Stimulated activated CD4-positive, alpha-beta T cell treated with anti-CD3 and anti-CD28 coated beads, TNF-alpha, amount 100 ng/mL, for 48 hours (primary cell): ENCODE results near the gene ZNF485.
A peak's percentile ranks its signal among the peaks of the same experiment; 100 is the strongest.
"Not testable (repeated sequence)": the region's sequence is repeated elsewhere in the genome, so short reads cannot be mapped to it uniquely, and the experiment has no call there.

ENCODE experiments used
- DNase-seq, 3 donors: peaks; one replicate each; pipeline ENCODE4 v3.0.0-alpha.2; 2020; ENCODE audit warnings: low read depth in 3 of 3

The ZNF485 gene

DNA sequence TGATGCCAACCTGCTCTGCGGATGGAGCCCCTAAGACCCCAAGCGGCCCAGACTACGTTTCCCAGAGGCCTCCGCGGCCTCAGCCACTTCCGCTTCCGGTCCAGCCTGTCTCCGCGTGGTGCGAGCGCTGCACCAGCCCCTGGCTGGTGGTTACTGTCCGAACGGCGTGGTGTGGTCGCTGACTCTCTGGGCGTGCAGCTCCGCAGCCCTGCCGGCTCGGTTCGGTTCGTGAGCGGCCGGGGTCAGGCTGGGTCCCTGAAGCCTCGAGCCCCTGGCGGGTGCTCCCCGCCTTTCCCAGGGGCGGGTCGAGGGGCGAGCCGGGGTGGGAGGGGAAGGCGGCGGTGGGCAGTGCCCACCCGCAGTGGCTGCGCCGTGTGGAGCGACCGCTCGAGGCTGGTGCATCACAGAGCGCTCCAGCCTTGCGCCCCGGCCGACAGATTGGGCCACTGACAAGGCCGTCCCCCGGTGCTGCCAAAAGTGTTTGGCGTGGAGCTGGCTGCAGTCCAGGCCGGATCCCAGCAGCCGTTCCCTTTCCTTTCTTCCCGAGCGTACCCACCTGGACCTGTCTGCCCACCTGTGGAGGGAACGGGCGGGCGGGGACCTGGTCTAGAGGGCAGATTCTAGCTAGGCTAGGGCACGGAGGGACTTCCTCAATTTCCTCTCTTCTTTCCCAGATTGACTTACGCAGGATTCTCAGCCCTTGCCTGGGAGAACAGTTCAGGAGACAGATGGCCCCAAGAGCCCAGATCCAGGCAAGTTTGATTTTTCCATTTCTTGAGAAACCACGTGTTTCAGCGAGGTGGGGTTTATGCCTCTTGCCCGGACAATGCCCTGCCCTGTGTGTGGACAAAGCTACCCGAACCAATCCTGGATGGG is at the start of gene ZNF485:
Gene ZNF485 (plus strand): TSS at position 116 of the 876 bp plus-strand sequence. CDS start 613 bp downstream, at position 729.
- peak; percentile 38 to 53 (median 45) for DNase-seq

DNA sequence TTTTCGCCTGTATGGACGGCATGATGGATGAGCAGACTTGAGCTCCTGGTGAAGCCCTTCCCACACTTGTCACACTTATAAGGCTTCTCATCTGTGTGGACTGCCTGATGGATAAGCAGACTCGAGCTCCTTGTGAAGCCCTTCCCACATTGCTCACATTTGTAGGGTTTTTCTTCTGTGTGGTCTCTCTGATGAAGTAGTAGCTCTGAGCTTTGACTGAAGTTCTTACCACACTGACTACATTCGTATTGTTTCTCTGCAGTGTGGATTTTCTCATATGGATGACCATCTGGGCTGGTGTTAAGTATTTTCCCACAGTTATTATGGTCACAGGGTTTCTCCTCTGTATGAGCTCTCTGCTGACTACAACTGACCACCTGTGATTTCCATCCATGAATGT is 49.0 kb upstream of the ZNF485 start:
- DNase-seq = no peak

DNA sequence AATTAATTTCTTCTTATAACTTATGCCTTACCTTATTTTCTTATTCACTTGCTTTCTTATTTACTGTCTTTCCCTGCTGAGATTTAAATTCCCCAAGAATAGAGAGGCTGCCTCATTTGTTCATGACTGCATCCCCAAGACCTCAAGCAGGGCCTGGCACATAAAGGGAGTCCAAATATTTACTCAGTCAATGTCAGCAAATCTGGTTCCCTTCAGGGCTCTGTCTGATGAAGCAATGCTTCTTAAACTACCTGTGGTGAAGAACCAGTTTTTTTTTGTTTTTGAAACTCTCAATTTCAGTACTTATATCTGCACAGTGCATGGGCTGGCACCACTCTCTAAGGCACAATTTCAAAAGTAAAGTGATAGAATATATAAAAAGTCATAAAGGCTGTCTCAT is 36.6 kb upstream of the ZNF485 start:
- no peak for DNase-seq

DNA sequence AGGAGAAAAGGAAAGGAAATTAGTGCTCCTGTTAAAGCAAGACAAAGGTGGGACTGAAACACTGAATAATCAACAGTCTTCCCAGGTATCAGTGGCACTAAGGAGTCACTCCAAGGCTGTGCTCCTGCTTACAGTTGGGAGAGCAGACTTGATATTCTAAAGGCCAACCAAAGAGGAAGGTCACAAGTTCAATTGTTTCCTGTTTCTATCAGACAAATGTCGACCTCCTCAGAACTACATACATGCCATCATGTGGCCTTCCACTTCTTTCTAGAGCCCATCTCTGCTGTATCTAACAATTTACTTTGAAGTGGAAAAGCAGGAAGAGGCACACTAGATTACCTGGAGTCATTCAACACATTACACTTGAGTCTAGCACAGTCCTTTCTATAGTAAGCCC is 35.3 kb upstream of the ZNF485 start:
- DNase-seq = no peak

DNA sequence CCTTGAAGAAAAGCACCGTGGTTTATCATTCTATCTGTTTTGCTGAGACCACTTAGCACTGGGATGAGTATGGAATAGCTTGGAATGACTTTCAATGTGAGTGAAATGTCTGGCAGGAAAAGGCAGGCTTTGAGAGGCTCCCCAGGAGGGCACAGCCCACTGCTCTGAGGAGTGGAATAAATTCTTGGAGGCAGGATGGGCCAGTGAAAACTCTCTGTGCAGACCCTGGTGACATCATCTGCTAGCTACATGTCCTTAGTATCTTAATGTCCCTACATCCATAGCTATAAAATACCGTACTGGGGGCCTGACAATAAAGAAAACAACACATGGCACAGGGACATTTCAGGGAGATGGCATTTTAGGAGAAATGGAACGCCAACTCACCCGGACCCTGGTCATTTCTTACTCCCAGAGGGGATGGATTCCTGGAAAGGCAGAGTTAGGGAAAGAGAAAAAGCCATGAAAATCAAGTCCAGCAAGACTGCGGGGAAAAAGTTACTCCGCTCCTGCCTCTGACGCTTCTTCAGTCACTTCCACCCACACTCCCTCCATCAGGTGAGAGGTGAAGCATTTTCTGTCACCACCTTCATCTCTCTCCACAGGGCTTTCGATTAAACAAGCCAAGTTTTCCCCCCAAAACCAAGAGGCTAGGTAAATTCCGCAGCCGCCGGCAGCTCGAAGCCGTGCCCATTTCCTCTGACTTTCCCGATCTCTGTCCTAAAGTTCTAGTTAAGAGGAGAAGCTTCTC is 32.8 kb upstream of the ZNF485 start:
- DNase-seq = peak in 1 of 3 donors; percentile 0

DNA sequence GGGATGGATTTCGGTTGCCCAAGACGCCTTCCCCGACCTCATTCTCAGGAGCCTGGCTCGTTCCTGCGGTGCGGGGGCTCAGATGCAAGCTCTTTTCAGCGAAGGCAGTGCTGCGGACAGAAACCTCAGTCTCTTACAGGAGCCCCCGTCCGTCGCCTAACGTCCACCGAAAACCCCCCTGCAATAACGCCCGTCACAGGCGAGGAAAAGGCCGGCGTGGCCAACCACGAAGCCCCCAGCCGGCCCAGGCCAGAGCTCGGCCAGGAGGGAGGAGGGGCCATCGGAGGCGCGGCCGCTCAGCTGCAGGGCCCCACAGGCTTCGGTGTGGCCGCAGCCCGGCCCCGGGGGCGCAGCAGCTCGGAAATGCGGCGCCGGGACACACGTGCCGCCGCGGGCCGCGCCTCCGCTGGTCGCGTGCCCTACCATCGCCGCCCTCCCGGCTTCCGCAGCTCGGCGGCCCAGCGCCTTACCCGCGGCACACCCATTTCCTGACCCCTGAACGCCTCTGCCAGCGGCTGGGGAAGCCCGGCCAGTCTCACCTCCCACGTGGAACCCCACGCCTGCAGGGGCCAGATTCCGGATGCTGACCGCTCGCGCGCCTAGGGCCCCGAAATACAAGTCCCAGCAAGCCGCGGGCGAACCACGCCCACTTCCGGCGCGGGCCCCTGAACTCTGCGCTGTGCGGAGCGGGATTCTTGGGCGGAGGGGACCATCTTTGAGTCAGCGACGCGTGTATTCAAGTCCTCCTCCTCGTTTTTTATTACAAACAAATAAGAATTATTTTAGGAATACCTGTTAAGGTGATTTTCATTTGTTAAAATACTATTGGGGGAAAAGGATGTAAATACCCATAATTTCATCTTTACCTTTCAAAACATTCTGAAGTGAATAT is 32.0 kb upstream of the ZNF485 start, which contains the start of gene ZNF239:
Gene ZNF239 (minus strand): TSS at position 616 of the 892 bp plus-strand sequence. CDS start 16,537 bp downstream, outside the sequence.
- peak; percentile 67 to 72 (median 71) for DNase-seq

DNA sequence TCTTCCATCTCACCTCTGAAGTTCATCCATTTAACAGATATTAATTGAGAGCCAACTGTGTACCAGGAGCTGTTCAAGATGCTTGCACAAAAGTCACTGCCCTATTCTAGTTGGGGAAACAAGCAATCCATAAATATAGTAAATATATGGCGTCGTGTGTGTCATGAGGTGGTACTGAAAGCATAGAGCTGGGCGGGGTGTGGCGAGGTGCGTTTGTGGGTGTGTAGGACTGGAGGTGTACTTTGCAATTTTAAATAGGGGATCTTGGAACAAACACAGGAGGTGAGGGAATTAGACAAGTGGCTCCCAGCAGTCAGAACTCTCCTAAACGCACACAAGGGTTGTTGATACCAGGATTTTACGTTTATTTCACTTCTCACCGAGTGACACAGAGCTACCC is 31.3 kb upstream of the ZNF485 start:
- no peak for DNase-seq

DNA sequence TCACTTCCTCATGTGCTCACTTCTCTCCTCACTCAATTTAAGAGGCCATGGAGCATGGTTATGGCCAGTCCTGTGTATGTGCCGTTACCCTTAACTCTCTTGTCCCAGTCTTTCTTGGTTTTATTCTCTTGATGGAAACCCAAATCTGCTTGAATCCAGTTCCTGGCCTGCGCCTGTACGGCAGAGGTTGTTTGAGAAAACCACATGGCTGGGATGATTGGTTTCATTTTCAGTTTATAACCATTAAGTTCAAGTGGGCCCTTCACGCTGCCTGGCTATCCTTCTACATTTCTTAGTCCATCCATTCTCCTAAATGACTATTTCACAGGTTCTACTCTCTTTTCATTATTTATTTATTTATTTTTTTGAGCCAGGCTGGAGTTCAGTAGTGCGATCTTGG is 30.2 kb upstream of the ZNF485 start:
- DNase-seq = no peak

DNA sequence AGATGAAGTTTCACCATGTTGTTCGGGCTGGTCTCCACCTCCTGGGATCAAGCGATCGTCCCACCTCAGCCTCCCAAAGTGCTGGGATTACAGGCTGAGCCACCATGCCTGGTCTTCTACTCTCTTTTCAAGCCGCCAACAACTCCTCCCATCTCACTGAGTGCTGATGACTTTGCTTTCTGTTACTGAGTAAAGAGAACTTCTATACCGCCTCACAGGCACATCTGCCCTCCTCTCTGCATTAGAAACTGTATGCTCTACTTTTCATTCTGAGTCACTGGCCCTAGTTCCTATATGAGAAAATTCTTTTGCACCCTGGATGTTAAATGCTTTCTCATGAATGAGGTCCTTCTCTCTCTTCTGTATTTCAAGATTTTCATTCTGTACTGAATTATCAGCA is 29.7 kb upstream of the ZNF485 start:
- no peak for DNase-seq

DNA sequence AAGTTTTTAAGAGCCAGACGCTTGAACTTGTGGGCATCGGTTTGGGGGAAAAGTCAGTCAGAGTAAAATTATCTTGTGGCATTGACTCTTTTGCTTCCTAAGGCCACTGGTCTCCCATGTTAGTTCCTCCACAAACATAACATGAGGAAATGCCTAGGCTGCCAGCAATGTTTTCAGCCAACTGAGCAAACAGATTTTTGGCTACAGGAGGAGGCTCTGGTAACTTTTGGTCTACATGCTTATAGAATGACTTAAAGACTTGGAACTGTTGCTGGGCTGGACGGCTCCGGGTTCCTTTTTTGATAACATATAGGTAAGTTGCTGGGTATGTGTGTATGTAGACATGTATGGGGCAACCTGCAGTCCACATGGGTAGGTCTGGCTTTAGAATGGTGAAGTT is 22.2 kb upstream of the ZNF485 start:
- DNase-seq = no peak

DNA sequence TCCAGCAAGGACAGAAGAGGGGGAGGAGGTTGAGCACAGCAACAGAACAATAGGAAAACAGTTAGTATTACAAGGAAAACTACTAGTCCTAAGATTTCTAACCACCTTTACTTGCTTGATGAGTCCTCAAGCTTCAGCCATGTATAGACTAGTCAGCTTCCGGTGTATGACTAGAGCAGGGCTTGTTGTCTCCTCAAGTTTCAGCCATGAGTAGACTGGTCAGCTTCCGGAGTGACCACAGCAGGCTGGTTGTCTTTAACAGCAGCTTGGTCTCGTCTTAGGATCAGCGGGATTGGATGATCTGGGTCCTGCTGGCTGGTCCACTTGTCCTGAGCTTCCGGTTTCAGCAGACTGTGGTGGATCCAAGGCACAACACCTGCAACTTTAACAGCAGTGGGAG is 21.2 kb upstream of the ZNF485 start:
- no peak for DNase-seq

DNA sequence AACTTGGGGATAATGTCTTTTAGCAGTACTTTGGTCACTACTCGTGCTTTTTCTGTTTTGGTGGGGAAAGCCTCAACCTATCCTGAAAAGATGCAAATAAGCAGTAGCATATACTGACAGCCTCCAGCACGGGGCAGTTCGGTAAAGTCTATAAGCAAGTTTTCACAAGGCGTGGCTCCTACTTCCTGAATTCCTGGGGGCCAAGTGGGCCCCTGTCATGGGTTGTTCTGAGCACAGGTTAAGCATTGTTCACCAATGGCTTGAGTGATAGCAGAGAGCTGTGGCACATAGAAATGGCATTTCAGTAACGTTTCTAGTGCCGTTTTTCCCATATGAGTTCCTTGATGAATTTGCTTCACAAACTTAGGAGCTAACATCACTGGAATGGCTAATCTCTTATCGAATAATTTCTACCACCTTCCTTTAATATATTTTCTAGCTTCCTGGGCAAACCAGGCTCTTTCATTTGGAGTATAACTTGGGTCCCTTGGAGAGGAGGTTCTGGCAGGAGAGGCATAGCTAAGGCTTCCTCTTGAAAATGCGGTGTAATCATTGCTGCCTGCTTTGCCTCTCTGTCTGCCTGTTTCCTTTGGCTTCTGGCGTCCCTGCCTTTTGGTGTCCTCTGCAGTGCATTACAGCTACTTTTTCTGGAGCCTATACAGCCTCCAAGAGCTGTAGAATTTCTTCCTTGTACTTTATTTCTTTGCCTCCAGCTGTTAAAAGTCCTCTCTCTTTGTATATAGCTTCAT is 20.1 kb upstream of the ZNF485 start:
- DNase-seq = no peak

DNA sequence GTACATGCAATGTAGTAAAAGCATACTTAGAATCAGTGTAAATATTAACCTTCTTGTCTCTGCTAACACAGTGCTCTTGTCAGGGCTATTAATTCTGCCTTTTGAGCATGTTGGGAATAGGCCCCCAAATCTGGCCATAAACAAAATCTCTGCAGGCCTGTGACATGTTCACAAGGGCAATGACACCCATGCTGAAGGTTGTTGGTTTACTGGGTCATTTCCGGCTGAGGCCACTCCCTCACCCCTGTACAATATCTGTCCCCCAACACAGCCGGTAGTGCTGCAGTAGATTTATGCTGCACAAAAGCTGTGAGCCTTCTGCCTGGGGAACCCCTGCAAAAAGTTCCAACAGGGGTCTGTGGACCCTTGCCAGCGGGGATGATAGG is 19.5 kb upstream of the ZNF485 start:
- not testable (repeated sequence) for DNase-seq

DNA sequence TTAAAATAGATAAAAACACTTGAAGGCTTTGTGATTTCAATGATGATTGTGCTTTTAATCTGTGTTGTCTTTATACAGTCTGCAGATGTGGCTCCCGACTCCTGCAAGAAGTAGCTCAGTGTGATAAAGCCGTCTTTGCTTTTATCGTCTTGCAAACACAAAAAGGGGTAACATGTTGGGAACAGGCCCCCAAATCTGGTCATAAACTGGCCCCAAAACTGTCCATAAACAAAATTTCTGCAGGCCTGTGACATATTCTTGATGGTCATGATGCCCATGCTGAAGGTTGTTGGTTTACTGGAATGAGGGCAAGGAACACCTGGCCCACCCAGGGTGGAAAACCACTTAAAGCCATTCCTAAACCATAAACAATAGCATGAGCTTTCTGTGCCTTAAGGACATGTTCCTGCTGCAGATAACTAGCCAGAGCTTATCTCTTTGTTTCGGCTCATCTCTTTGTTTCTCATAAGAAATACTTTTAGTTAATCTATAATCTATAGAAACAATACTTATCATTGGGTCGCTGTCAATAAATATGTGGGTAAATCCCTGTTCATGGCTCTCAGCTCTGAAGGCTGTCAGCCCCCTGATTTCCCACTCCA is 14.8 kb upstream of the ZNF485 start:
- no peak for DNase-seq

DNA sequence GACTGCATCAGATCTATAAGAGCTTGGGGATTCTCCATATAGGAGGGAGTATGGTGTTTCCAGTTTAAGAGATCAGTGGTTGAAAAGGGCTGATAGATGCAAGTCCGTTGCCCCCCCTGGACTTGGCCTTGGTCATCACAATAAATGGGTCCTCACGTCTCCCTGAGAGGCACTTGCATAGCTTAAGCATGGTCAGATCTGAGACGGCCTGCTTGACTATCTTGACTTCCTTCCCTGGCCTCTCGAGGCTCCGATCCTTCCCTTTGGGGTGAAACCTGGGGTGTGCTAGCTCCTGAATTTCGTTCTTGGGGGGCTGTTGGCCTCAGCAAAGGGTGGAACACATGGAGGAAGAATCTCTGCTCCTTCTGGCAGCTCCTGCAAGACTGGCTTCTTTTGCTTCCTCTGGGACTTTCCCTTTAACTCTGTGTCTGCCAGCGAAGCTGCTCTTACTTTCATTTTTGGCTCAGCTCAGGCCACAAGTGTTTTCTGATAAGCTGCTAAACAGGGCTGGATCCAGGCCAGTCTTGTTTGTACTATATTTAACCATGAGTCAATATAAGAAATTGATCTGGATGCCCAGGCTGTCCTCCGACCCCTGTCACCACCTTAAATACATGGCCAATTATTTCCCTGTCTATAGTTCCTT is 11.2 kb upstream of the ZNF485 start:
- DNase-seq = no peak

DNA sequence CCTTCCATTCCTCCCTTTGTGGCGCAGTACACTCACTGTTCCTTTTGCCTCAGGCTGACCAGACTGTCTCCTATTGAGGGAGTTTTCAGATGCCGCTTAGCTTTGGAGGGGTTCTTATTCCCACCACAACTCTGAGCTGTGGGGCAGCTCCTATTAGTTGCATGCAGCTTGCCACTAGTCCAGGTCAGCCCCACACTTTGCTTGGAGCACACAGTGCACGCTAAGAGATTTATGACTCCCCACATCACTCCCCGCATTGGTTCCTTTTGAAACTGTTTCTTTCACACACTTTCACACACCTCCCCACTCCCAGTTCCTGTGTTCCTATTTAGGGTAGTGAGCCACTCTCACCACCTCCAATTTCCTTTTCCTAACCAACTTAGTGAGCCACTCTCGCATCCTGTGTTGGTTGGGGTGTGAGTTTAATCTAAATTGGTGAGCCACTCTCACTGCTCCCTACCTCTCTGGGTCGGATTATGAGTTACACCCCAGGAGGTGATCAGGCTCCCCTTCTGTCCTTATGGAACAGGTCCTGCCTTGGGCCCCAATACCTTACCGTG is 10.4 kb upstream of the ZNF485 start:
- DNase-seq = peak in 1 of 3 donors; percentile 19

DNA sequence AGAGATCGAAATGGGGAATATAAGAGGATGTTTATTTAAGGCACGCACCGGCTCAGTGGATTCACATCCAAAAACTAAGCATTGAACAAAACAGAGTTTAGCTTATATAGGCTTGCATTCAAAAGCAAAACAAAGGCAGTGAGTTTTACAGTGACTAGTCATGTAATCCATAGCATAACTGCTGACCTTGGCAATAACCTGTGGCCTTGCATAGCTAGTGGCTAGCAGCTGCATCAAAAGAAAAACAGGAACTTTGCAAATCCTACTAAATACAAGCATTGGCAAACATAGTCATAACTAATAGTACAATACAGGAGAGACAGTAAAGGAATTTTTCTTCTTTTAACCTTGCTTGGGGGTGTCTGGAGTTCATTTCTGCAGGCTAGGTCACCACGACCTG is 9.7 kb upstream of the ZNF485 start:
- DNase-seq = no peak

DNA sequence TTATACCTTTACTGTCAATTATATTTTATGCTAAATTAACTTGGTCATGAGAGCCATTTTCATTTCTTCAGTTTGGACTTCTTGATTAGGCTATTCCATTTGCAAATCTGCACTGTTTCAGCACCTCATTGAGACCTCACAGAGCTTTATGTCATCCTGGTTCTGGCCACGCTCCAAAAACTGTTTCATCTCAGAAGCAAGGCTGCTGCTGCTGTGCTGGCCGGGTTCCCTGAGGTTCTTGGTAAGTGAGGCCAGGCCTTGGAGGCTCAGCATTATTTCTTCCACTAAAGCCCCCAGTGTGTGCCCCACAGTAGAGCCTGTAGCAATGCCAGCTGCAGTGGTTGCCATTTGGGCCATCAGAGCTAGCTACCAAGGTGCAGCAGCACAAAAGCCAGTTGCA is 7.8 kb upstream of the ZNF485 start:
- no peak for DNase-seq

DNA sequence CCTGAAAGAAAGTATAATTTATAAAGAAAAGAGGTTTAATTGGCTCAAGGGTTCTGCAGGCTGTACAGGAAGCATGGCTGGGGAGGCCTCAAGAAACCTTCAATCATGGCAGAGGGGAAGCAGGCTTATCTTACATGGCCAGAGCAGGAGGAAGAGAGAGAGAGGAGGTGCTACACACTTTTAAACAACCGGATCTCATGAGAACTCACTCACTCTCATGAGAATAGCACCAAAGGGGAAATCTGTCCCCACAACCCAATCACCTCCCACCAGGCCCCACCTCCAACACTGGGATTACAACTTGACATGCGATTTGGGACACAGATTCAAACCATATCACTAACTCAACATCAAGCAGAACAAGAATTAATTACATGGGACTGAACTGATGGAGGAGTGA is 6.9 kb upstream of the ZNF485 start:
- DNase-seq = no peak

DNA sequence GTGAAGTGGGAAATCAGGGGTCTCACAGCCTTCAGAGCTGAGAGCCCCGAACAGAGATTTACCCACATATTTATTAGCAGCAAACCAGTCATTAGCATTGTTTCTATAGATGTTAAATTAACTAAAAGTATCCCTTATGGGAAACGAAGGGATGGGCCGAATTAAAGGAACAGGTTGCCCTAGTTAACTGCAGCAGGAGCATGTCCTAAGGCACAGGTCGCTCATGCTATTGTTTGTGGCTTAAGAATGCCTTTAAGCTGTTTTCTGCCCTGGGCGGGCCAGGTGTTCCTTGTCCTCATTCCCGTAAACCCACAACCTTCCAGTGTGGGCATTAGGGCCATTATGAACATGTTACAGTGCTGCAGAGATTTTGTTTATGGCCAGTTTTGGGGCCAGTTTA is 4.7 kb upstream of the ZNF485 start:
- not testable (repeated sequence) for DNase-seq
